Mononuclear cell (primary cell): ENCODE data around the gene UTP20. TPM values are rescaled to one million over a fixed set of nuclear protein-coding genes. Genes with fewer than 3 reads are reported as not detected.

ENCODE experiments used
- H3K27me3 ChIP-seq: 2 replicates; pipeline ENCODE4 v1.6.0; 2011; ENCODE audit warnings: low read length, control low read depth; ENCODE audit not compliant: insufficient read depth
- H3K4me1 ChIP-seq: 2 replicates; pipeline ENCODE4 v1.5.1; 2011; ENCODE audit warnings: mild to moderate bottlenecking, low read length, control low read depth; ENCODE audit not compliant: insufficient read depth
- H3K4me3 ChIP-seq: 2 replicates; pipeline ENCODE4 v1.5.1; 2011; ENCODE audit warnings: mild to moderate bottlenecking, low read length, moderate library complexity
- H3K9me3 ChIP-seq: 2 replicates; pipeline ENCODE4 v1.5.1; 2011; ENCODE audit warnings: low read depth, mild to moderate bottlenecking, control low read depth, low read length
- total RNA-seq: library from RNA; depleted of rRNA; stranded (reverse); fragments of >200 nt; gene quantifications from one replicate; pipeline ENCODE4 v1.2.3, GENCODE V29; 2012

Gene UTP20
- total RNA-seq, 1 donor = 12.5 TPM

DNA sequence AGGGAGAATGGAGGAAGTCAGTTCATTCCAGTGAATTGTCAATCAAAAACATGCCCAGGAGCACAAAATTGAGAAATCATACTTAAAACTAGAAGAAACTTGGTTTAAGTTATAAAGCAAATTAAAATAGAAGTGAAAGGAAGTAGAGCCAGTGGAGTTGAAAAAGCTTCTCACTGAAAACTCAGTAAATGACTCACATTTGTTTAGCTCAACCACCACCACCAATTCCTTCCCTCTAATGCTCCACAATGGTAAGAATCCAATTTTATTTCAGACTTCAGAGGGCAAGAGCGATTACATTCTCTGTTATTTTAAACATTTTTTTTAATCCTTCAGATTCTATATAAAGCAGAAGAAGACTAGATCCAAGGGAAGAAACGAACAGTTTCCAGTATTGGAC, 19.4 kb downstream of the UTP20 start:
- H3K4me1 ChIP-seq = no peaks in the 10 kb centered on the region

DNA sequence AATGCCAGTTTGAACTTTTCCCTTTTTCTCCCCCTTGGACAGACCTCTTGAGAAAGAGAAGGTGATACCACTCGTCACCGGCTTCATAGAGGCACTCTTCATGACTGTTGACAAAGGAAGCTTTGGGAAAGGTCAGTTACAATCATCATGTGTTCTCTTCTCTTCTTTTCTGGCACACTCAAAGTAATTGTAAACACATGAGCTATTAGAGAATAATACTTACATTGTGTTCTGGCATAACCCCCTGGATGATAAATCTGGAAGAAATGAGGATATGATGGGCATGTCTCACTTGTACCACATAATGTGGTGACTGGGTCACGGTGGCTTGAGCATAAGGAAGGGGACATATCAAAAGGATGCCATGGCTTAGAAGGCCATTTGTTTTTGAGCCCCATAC, 20.0 kb downstream of the UTP20 start:
- Histone ChIP-seq H3K27me3 (no peaks in the 10 kb centered on the region), H3K4me1 (no peaks in the 10 kb centered on the region), H3K4me3 (no peak overlapping the region), H3K9me3 (no peaks in the 10 kb centered on the region)

More for the DNA sequence above, 19.4 kb downstream of the UTP20 start:
- Histone ChIP-seq H3K9me3 (no peaks in the 10 kb centered on the region), H3K27me3 (no peaks in the 10 kb centered on the region), H3K4me3 (no peak overlapping the region)

DNA sequence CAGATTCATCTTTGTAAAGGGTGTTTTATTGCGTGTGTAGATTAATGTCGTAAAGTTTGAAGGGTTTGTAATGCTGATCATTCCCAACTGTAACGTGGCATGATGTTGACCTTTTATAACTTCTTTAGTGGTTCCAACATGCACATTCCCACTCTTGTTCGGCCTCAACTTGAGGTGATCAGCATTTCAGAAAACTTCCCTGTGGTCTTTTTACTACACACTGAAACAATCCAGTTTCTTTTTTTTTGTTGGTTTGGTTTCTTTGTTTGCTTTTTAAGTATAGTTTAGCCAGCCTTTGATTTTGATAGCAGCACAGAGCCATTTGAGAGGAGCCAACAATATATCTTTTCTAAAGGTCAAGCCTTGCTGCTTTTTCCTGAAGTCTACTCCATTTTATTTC, 22.8 kb downstream of the UTP20 start:
- Histone ChIP-seq H3K9me3 (no peaks in the 10 kb centered on the region), H3K4me1 (no peaks in the 10 kb centered on the region), H3K27me3 (no peaks in the 10 kb centered on the region), H3K4me3 (no peak overlapping the region)

DNA sequence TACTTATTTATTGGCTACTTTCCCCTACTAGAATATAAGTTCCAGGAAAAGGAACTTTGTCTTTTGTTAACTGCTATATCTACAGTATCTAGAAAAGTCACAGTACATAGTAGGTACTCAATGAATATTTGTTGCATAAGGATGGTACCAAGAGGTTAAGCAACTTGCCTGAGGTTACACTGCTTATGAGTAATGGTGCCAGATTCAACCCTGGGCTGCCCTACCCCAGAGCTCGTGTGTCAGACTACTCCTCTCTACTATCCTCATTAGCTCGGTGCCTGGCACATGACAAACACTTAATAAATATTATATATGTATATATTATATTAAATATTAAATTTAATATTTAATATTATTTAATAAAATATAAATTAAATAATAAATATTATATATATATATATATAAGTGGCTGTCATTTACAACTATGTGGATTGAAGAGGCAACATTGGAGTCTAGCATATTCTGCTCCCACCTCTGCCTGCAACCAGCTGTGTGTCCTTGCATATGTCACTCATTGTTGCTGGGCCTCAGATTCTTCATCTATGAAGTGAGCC, 25.4 kb downstream of the UTP20 start:
- H3K4me3 ChIP-seq = no peak overlapping the region
- H3K4me1 ChIP-seq = no peaks in the 10 kb centered on the region
- no peaks in the 10 kb centered on the region for H3K27me3 ChIP-seq
- H3K9me3 ChIP-seq = no peaks in the 10 kb centered on the region

DNA sequence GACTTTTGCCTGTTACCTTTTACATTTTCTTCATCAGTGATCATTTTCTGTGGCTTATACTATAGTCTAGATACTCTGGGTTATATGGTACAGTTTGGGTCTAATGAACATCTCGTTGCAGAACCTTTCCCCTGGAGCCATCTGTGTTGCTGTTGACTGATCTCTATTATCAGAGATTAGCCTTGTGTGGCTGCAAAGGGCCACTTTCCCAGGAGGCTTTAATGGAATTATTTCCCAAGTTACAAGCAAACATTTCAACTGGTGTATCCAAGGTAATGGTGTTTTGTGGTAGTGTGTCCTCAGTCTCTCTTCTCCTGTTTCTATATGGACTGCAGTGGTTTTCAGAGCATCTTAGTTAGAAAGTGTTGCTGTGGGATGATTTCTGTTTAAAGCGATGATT, 25.9 kb downstream of the UTP20 start:
- no peak overlapping the region for H3K4me3 ChIP-seq
- H3K4me1 ChIP-seq = no peaks in the 10 kb centered on the region
- H3K27me3 ChIP-seq = no peaks in the 10 kb centered on the region
- H3K9me3 ChIP-seq = no peaks in the 10 kb centered on the region

DNA sequence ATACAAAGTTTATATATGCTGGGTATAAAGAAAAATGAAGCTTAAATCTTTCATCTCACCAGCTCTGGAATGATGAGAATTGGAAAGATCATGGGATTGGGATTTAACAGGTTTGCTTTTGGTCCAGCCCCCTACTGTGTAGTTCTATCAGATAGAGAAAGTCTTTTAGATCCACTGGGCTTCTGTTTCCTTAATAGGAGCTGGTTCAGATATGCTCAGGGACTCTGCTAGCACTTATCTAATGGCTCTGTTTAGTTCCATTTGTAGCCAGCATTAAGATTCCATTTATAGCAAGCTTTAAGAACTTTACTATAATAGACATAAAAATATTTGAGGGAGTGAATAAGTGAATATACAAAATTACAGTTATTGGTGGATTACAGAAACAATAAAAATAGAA, 42.6 kb downstream of the UTP20 start:
- Histone ChIP-seq H3K4me1 (no peaks in the 10 kb centered on the region), H3K27me3 (no peaks in the 10 kb centered on the region), H3K4me3 (no peak overlapping the region), H3K9me3 (no peaks in the 10 kb centered on the region)

DNA sequence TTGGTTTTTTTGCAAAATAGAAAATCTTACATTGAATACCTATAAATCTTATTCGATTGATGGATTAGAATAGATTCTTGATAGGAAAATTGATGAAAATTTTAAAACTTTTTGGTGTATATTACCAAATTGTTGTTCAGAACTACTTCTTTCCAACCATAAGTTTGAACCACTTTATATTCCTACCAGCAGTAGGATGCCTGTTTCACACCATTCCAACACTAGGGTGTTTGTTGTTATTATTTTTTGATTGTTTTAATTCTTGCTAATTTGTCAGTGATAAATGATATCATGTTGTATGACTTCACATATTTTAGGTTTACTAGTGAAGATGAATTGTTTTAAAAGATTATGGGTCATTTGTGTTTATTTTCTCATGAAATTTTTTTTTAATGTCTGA, 43.4 kb downstream of the UTP20 start:
- Histone ChIP-seq H3K27me3 (no peaks in the 10 kb centered on the region), H3K4me1 (no peaks in the 10 kb centered on the region), H3K4me3 (no peak overlapping the region), H3K9me3 (no peaks in the 10 kb centered on the region)

DNA sequence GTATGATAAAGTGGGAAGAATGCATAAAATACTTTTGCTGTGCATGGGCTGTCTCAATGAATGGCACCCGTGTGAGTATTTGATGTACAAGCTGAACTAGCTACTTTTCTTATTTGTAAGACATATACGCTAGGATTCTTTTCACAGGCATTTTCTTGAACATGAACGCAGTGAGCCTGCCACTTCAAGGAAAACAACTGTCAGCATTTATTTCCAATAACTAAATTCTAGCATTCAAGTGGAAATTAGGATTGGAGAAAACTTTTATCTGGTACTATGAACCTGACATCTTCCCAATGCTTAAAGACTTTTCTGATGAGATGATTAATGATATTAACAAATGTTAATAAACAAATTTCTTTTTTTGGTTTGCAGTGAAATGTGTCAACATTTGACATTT, 45.7 kb downstream of the UTP20 start:
- H3K9me3 ChIP-seq = no peaks in the 10 kb centered on the region
- H3K27me3 ChIP-seq = no peaks in the 10 kb centered on the region
- no peaks in the 10 kb centered on the region for H3K4me1 ChIP-seq
- H3K4me3 ChIP-seq = no peak overlapping the region

DNA sequence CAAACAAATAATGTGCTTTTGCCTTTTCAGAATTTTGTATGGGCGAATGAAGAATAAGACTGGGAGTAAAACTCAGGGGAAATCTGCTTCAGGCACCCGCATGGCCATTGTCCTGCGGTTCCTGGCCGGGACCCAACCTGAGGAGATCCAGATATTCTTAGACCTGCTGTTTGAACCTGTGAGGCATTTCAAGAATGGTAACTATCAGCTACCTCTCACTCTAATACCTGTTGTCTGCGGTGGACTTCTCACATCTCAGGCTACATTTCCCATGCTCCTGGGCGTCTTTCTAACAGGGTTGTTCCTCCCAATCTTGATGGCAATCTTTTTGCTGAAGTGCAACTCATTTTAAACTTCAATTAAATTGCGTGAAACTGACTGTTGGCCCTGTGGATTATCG, 47.1 kb downstream of the UTP20 start:
- Histone ChIP-seq H3K27me3 (no peaks in the 10 kb centered on the region), H3K4me3 (no peak overlapping the region), H3K4me1 (no peaks in the 10 kb centered on the region), H3K9me3 (no peaks in the 10 kb centered on the region)

DNA sequence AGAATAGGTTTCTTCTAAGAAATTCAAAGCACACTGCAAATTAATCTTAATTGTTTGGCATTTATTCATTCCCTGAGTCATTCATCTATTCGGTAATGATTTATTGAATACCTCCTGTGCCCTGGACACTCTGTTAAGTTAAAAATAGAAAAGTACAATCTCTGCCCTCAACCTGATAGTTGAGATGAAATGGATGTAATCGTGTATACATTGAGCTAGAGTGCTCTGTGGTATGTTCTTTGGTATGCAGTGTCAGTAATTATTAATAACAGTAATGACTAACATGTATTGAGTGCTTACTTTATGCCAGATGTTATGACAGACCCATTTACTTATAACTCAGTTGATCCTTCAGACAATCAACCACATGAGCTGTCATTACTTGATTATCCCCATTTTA, 47.6 kb downstream of the UTP20 start:
- H3K27me3 ChIP-seq = no peaks in the 10 kb centered on the region
- no peaks in the 10 kb centered on the region for H3K9me3 ChIP-seq
- H3K4me3 ChIP-seq = no peak overlapping the region
- no peaks in the 10 kb centered on the region for H3K4me1 ChIP-seq

DNA sequence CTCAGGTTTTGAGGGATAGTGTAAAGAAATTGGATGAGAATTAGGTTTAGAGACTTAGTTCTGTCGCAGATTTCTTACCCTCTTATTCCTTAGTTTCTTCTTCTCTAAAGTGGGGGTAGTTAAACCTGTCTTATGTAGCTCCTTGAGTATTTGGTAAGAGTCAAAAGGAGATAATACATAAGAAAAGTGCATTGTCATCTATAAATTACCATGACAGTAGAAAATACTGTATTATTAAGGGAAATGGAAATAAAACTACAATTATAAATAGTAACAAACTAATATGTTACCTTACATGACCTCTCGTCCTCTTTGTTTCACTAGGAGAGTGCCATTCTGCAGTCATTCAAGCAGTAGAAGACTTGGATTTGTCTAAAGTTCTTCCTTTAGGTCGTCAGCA, 49.0 kb downstream of the UTP20 start:
- H3K4me1 ChIP-seq = no peaks in the 10 kb centered on the region
- H3K9me3 ChIP-seq = no peaks in the 10 kb centered on the region
- no peaks in the 10 kb centered on the region for H3K27me3 ChIP-seq
- no peak overlapping the region for H3K4me3 ChIP-seq

DNA sequence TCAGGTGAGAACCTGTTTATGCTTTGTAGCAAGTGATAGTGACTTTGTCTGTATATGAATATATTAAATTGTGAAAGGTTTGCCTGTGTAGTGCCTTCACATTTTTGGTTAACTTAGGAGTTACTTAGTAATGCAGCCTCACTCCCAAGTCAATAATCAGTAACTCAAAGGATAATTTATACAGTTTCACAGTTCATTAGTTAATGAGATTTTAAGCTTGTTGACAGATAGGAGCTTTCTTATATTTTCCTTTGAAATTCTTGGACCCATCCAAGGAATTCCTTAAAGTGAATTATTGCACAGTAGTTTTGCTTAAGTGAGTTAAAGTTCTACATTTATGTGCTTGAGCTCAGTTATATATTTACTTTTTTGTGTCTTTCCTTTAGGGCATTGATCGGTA, 50.7 kb downstream of the UTP20 start:
- Histone ChIP-seq H3K27me3 (no peaks in the 10 kb centered on the region), H3K9me3 (no peaks in the 10 kb centered on the region), H3K4me1 (no peaks in the 10 kb centered on the region), H3K4me3 (no peak overlapping the region)

DNA sequence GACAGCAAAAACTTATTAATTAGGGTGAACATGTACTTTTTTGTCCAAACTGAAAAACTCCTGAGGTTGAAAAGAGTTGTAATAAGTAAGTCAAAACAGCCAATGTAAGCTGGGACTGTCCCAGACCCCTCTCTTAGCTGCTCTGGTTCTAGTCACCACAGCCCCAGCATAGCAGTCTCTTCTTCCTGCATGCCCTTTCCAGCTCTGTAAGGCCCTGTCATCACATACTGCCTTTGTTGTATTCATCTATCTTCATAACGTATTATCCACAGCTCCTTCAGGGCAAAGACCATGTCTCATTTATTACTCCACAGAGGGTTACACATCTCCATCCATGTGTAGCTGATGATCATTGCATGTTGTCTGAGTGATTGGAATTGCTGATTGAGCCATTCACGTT, 56.5 kb downstream of the UTP20 start:
- Histone ChIP-seq H3K27me3 (no peaks in the 10 kb centered on the region), H3K9me3 (no peaks in the 10 kb centered on the region), H3K4me1 (no peaks in the 10 kb centered on the region), H3K4me3 (no peak overlapping the region)

DNA sequence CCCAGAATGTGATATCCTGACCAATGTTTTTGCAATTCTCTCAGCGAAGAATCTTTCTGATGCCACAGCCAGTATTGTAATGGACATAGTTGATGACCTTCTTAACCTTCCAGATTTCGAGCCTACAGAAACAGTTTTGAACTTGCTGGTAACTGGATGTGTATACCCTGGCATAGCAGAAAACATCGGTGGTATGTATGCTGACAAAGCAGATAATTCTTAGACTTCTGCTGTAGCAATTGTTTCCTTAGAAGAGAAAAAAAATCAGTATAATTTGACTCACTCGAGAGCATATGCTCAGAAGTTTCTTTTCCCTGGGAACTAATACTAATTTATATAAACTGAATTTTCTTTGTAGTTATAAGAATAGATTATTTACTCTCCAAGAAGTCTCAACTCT, 58.2 kb downstream of the UTP20 start:
- no peaks in the 10 kb centered on the region for H3K9me3 ChIP-seq

DNA sequence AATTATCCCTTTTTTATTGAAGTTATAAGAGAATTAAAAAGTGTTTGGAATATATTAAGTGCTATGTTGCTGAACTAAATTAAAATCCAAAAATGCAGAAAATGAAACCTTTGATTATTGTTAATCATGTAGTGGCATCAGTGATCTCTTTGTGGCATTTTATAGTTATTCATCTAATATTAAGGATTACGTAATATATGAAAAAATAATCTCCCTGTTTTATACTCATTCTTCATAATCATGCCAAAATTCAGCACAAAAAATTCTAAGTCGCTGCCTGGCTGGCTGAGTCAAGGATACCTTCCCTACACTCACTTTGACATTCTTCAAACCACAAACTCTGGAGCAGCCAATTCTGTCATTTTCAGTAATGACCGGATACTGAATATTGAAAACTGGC, 64.0 kb downstream of the UTP20 start:
- no peaks in the 10 kb centered on the region for H3K4me1 ChIP-seq
- H3K9me3 ChIP-seq = peaks cover 2% of the 10 kb centered on the region
- no peaks in the 10 kb centered on the region for H3K27me3 ChIP-seq
- H3K4me3 ChIP-seq = no peak overlapping the region

More for the DNA sequence above, 58.2 kb downstream of the UTP20 start:
- Histone ChIP-seq H3K4me1 (no peaks in the 10 kb centered on the region), H3K27me3 (no peaks in the 10 kb centered on the region), H3K4me3 (no peak overlapping the region)

DNA sequence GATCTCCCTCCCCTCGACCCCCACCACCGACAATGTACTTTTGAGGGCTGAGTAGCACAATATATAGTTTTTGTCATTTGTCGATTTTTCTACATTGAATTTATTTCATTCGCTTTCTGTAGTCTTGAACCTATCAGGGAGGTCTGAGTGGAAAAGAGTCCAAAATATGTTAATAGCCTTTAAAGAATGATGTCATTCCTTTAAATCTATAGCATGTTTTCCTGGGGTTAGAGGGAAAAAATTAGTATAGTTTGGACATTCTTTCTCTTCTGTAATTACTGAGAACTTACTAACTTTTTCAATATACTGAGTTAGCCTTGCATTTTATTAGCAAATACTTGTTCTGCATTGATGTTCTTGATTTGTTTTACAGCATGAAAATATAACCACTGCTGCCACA, 71.8 kb downstream of the UTP20 start:
- Histone ChIP-seq H3K4me3 (no peak overlapping the region), H3K9me3 (peaks cover 4% of the 10 kb centered on the region), H3K27me3 (no peaks in the 10 kb centered on the region), H3K4me1 (no peaks in the 10 kb centered on the region)

DNA sequence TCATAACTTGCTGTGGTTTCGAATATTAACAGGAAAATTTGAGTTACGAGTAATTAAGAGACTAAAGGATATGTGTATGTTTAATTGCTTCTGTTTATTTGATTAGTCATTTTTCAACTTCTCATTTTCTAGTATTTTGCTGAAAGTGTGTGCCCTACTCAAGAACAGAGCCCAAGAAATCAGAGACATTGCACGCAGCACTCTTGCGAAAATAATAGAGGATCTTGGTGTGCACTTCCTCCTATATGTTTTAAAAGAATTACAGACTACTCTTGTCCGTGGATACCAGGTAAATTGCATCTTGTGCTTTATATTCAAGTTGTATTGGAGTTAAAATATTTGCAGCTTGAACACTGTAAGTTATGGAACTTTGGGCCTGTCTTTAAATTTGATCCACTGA, 76.9 kb downstream of the UTP20 start:
- H3K4me3 ChIP-seq = no peak overlapping the region
- H3K4me1 ChIP-seq = no peaks in the 10 kb centered on the region
- H3K9me3 ChIP-seq = no peaks in the 10 kb centered on the region
- H3K27me3 ChIP-seq = no peaks in the 10 kb centered on the region
